H1 (cell line): ENCODE data around the gene SUPT4H1. TPM values are rescaled to one million over a fixed set of nuclear protein-coding genes. Genes with fewer than 3 reads are reported as not detected.

Source experiments
- JUND ChIP-seq: IDR thresholded peaks from 2 replicates; pipeline ENCODE4 v1.6.1; 2011; ENCODE audit warnings: mild to moderate bottlenecking, improper control_type of control experiment, low read length
- TEAD4 ChIP-seq: IDR thresholded peaks from 2 replicates; pipeline ENCODE4 v1.6.1; 2012; ENCODE audit warnings: low read depth, low read length, inconsistent platforms, mixed read lengths
- polyA plus RNA-seq, 7 experiments: library from polyadenylated mRNA; depleted of rRNA in 3 of 7; stranded (reverse) in 5 of 7; unstranded in 2 of 7; fragments of >200 nt in 5 of 7; fragments of 200-250 nt in 2 of 7; gene quantifications; 1 replicate in 5 of 7; 2 replicates in 1 of 7; 4 replicates in 1 of 7; pipeline versions ENCODE4 v1.2.1 to v1.2.3, GENCODE V29; 2011 to 2013; ENCODE audit warnings: missing spikeins in 2 of 7, mixed read lengths in 2 of 7
- total RNA-seq: library from RNA; stranded (reverse); fragmentation: NEBNext Ultra II Directional; extraction: Animal tissue kit (Norgen Biotek cat#: 25700); gene quantifications from 2 replicates; pipeline ENCODE4 v1.2.1, GENCODE V29; 2021

The SUPT4H1 gene
- total and polyA plus RNA-seq, 2 of the 8 experiments (the other 6 are each of a cell fraction or from before 2014, with no cell fraction given) = 112 to 143 TPM

DNA sequence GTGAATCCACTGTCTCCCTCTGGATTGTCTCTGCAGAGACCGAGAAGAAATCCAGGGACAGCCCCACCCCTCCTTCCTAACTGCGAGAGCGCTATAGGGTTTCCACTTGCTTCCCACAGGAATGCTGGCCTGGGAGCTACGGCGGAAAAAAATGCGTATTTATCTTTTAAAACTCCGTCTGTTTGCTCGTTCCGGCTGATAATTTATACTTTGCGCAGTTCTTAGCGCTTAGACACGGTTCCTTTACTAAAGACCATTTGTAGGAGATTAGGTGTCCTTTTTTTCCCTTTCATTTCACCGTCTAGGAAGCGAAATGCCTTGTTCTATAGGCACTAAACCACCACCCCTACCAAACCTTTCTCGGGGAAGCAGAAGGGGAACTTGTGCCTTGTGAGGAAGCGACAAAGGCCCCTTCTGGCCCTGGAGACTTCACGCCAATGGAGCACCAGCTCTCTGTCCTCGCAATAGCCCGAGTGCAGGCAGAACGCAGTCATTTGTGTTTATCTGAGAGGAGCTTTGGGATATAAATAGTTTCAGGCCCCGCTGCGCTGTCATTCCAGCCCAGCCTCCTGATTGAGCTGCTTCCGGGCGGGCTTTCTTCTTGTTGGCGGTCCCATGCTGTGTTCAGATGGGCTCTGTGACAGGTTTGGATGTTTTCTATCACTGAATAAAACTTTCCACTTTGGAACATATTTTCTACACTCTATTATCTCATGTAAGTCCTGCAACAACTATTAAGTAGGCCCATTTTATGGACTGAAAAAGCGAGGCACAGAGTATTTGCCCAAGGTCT lies 791 bp upstream of the SUPT4H1 start (continued):
- no peak for TF ChIP-seq JUND
- TF ChIP-seq TEAD4 = no peak
